Activated T-cell treated with anti-CD3 and anti-CD28 coated beads for 1 hour (primary cell): ENCODE measurements around the gene NTM.
"Not testable (repeated sequence)": the region's sequence is repeated elsewhere in the genome, so short reads cannot be mapped to it uniquely, and the experiment has no call there.

Experiments
- DNase-seq: peaks from one replicate; pipeline ENCODE4 v3.0.0-alpha.2; 2020; ENCODE audit warnings: low read depth

NTM gene

GRCh38 chr11:131668500-131669400, 298.3 kb downstream of the NTM start:
- peak; percentile 6 for DNase-seq

- DNase-seq, result no peak
Measured at GRCh38 chr11:131669401-131669780, 299.0 kb downstream of the NTM start.

- no peak for DNase-seq
Measured at GRCh38 chr11:131670876-131671275, 300.5 kb downstream of the NTM start.

- DNase-seq, result no peak
Measured at GRCh38 chr11:131671320-131671719, 300.9 kb downstream of the NTM start.

GRCh38 chr11:131671734-131672133, 301.3 kb downstream of the NTM start:
- DNase-seq, result no peak

- DNase-seq, result no peak
Measured at GRCh38 chr11:131672191-131672590, 301.8 kb downstream of the NTM start.

- no peak for DNase-seq
Measured at GRCh38 chr11:131674051-131674755, 303.8 kb downstream of the NTM start.

GRCh38 chr11:131675121-131675888, 304.9 kb downstream of the NTM start:
- no peak for DNase-seq

- DNase-seq, result no peak
Measured at GRCh38 chr11:131677828-131678470, 307.5 kb downstream of the NTM start.

- no peak for DNase-seq
Measured at GRCh38 chr11:131678658-131679340, 308.4 kb downstream of the NTM start.

- DNase-seq, result not testable (repeated sequence)
Measured at GRCh38 chr11:131680448-131680847, 310.0 kb downstream of the NTM start.

GRCh38 chr11:131681920-131682319, 311.5 kb downstream of the NTM start:
- DNase-seq, result no peak

- no peak for DNase-seq
Measured at GRCh38 chr11:131682373-131683015, 312.1 kb downstream of the NTM start.

GRCh38 chr11:131683131-131683530, 312.7 kb downstream of the NTM start:
- no peak for DNase-seq

- no peak for DNase-seq
Measured at GRCh38 chr11:131683666-131684065, 313.3 kb downstream of the NTM start.

GRCh38 chr11:131684111-131685060, 314.0 kb downstream of the NTM start:
- no peak for DNase-seq

GRCh38 chr11:131685206-131685605, 314.8 kb downstream of the NTM start:
- DNase-seq, result no peak

GRCh38 chr11:131685906-131686305, 315.5 kb downstream of the NTM start:
- no peak for DNase-seq

GRCh38 chr11:131686836-131687235, 316.4 kb downstream of the NTM start:
- DNase-seq, result no peak
